Gastrocnemius medialis (tissue), 4 donors: ENCODE measurements around the gene IDNK.

Experiments used
- CTCF ChIP-seq, 5 experiments: fragments of 450-650 bp in 3 of 5; fragments of 200-600 bp in 2 of 5; sonication (generic) in 2 of 5; IDR thresholded peaks in 4 of 5; conservative IDR thresholded peaks in 1 of 5; 1 replicate in 4 of 5; 2 replicates in 1 of 5; pipeline ENCODE4 v1.5.1; 2016 to 2019; ENCODE audit warnings: antibody characterized with exemption in 5 of 5, mild to moderate bottlenecking in 3 of 5, moderate library complexity in 3 of 5
- POLR2A ChIP-seq, 2 donors: fragments of 450-650 bp; IDR thresholded peaks; one replicate each; pipeline ENCODE4 v1.6.1; 2017; ENCODE audit warnings: antibody characterized with exemption in 2 of 2, mild to moderate bottlenecking in 2 of 2, moderate library complexity in 2 of 2

- TF ChIP-seq CTCF (IDR thresholded peaks at IDR 0.05 in 4 of 5, conservative IDR thresholded peaks at IDR 0.05 in 1 of 5) (no peak), POLR2A (IDR thresholded peaks at IDR 0.05) (no peak)
Observed at GRCh38 chr9:83656032-83656680, 33.2 kb downstream of the IDNK start.
